AG10803 (cell line): Measurements from ENCODE around the gene DUSP1.

Source experiments
- DNase-seq: peaks from one replicate; pipeline ENCODE4 v3.0.0; 2010; ENCODE audit warnings: low read depth
- H3K4me3 ChIP-seq: 2 replicates; pipeline ENCODE4 v1.5.1; 2011; ENCODE audit warnings: mild to moderate bottlenecking, low read length, control low read depth
- CTCF ChIP-seq: conservative IDR thresholded peaks from 2 replicates; pipeline ENCODE4 v1.5.1; 2011; ENCODE audit warnings: mild to moderate bottlenecking, low read length, control low read depth, inconsistent platforms

Gene DUSP1

GRCh38 chr5:172802567-172803176 is 31.7 kb upstream of the DUSP1 start:
- H3K4me3 ChIP-seq = no peak overlapping the region
- TF ChIP-seq CTCF = no peak
- peak; percentile 52 for DNase-seq

- H3K4me3 ChIP-seq = no peak overlapping the region
- no peak for TF ChIP-seq CTCF
- DNase-seq = no peak
Measured at GRCh38 chr5:172802112-172802511, 31.1 kb upstream of the DUSP1 start.

- DNase-seq = peak; percentile 95
- H3K4me3 ChIP-seq = no peak overlapping the region
Measured at GRCh38 chr5:172801179-172801671, 30.2 kb upstream of the DUSP1 start.

GRCh38 chr5:172800088-172800551 is 29.1 kb upstream of the DUSP1 start:
- DNase-seq = peak; percentile 96
- no peak for TF ChIP-seq CTCF
- no peak overlapping the region for H3K4me3 ChIP-seq

More at GRCh38 chr5:172801179-172801671, 30.2 kb upstream of the DUSP1 start:
- TF ChIP-seq CTCF = no peak

GRCh38 chr5:172799416-172799815 is 28.4 kb upstream of the DUSP1 start:
- no peak overlapping the region for H3K4me3 ChIP-seq
- no peak for DNase-seq
- no peak for TF ChIP-seq CTCF

- H3K4me3 ChIP-seq = no peak overlapping the region; the same call in 1 of the 2 replicates
- DNase-seq = peak; percentile 92
- no peak for TF ChIP-seq CTCF
Measured at GRCh38 chr5:172798422-172799215, 27.6 kb upstream of the DUSP1 start.
